CD14-positive monocyte (primary cell): Measurements from ENCODE around the gene MEIS2. TPM values are rescaled to one million over a fixed set of nuclear protein-coding genes. Genes with fewer than 3 reads are reported as not detected.

Experiments used
- DNase-seq, 3 donors: peaks; one replicate each; pipeline ENCODE4 v3.0.0-alpha.2; 2011 to 2022
- H2AFZ ChIP-seq: 2 replicates; pipeline ENCODE4 v1.6.0; 2012; ENCODE audit warnings: mild to moderate bottlenecking, low read depth, low read length, inconsistent platforms; ENCODE audit not compliant: insufficient read depth, poor library complexity, severe bottlenecking
- H3K27ac ChIP-seq, 2 donors: 1 replicate in 1 of 2; 2 replicates in 1 of 2; pipeline ENCODE4 v1.5.1; 2012 to 2013; ENCODE audit warnings: low read length in 2 of 2, control low read depth in 1 of 2, inconsistent platforms in 1 of 2, low read depth in 1 of 2, mild to moderate bottlenecking in 1 of 2
- H3K27me3 ChIP-seq, 2 donors: one replicate each; pipeline versions ENCODE4 v1.6.0 to v1.6.1; 2011 to 2013; ENCODE audit warnings: low read length in 2 of 2; ENCODE audit not compliant: control insufficient read depth in 2 of 2, insufficient read depth in 2 of 2
- H3K36me3 ChIP-seq, 2 donors: replicated peaks in 1 of 2; 1 replicate in 1 of 2; 2 replicates in 1 of 2; pipeline versions ENCODE4 v1.5.1 to v1.6.1; 2012 to 2013; ENCODE audit warnings: low read length in 2 of 2, control low read depth in 1 of 2, inconsistent platforms in 1 of 2, mild to moderate bottlenecking in 1 of 2; ENCODE audit not compliant: insufficient read depth in 2 of 2, control insufficient read depth in 1 of 2
- H3K4me1 ChIP-seq, 2 donors: 1 replicate in 1 of 2; 2 replicates in 1 of 2; pipeline versions ENCODE4 v1.5.1 to v1.6.1; 2012 to 2013; ENCODE audit warnings: low read length in 2 of 2, control low read depth in 1 of 2, inconsistent platforms in 1 of 2, mild to moderate bottlenecking in 1 of 2, moderate library complexity in 1 of 2; ENCODE audit not compliant: insufficient read depth in 2 of 2, control insufficient read depth in 1 of 2
- H3K4me2 ChIP-seq: replicated peaks from 2 replicates; pipeline ENCODE3; 2012; ENCODE audit warnings: low read length, moderate library complexity, mild to moderate bottlenecking; ENCODE audit not compliant: poor library complexity, severe bottlenecking; ENCODE audit errors: extremely low read depth
- H3K4me3 ChIP-seq, 3 experiments: fragments of 200-600 bp in 1 of 3; sonication (generic) in 1 of 3; replicated peaks in 1 of 3; 1 replicate in 2 of 3; 2 replicates in 1 of 3; pipeline ENCODE4 v1.5.1; 2011 to 2013; ENCODE audit warnings: low read length in 3 of 3, mild to moderate bottlenecking in 3 of 3, control low read depth in 2 of 3, low read depth in 2 of 3, inconsistent platforms in 1 of 3, moderate library complexity in 1 of 3
- H3K79me2 ChIP-seq: 2 replicates; pipeline ENCODE4 v1.6.0; 2012; ENCODE audit warnings: mild to moderate bottlenecking, control low read depth, inconsistent platforms, low read length, moderate library complexity; ENCODE audit not compliant: insufficient read depth
- H3K9ac ChIP-seq: 2 replicates; pipeline ENCODE4 v1.6.0; 2017; ENCODE audit warnings: low read length, mild to moderate bottlenecking; ENCODE audit not compliant: insufficient read depth, poor library complexity, severe bottlenecking
- H3K9me3 ChIP-seq, 2 donors: replicated peaks in 1 of 2; 1 replicate in 1 of 2; 2 replicates in 1 of 2; pipeline versions ENCODE4 v1.5.1 to v1.6.1; 2012 to 2013; ENCODE audit warnings: low read length in 2 of 2, control low read depth in 1 of 2; ENCODE audit not compliant: control insufficient read depth in 1 of 2, insufficient read depth in 1 of 2
- H4K20me1 ChIP-seq: 2 replicates; pipeline ENCODE4 v1.6.0; 2012; ENCODE audit warnings: mild to moderate bottlenecking, low read length, control low read depth, moderate library complexity; ENCODE audit not compliant: insufficient read depth
- H3K27ac Mint-ChIP-seq, 7 donors: one replicate each; pipeline ENCODE4 v1.8.0; 2020; ENCODE audit warnings: mild to moderate bottlenecking in 7 of 7, mixed read lengths in 7 of 7, moderate library complexity in 6 of 7, inconsistent platforms in 2 of 7
- H3K27me3 Mint-ChIP-seq, 3 donors: one replicate each; pipeline ENCODE4 v1.8.0; 2021 to 2022; ENCODE audit warnings: low read depth in 3 of 3, mild to moderate bottlenecking in 3 of 3, mixed read lengths in 3 of 3, moderate library complexity in 3 of 3, inconsistent platforms in 1 of 3
- H3K36me3 Mint-ChIP-seq, 2 donors: one replicate each; pipeline ENCODE4 v1.8.0; 2020; ENCODE audit warnings: mixed read lengths in 2 of 2, inconsistent platforms in 1 of 2, mild to moderate bottlenecking in 1 of 2
- H3K4me1 Mint-ChIP-seq: one replicate; pipeline ENCODE4 v1.8.0; 2020; ENCODE audit warnings: mild to moderate bottlenecking, mixed read lengths
- H3K4me3 Mint-ChIP-seq, 2 donors: one replicate each; pipeline ENCODE4 v1.8.0; 2020; ENCODE audit warnings: mild to moderate bottlenecking in 2 of 2, mixed read lengths in 2 of 2, moderate library complexity in 1 of 2
- H3K9me3 Mint-ChIP-seq, 7 donors: one replicate each; pipeline ENCODE4 v1.8.0; 2020 to 2022; ENCODE audit warnings: mixed read lengths in 7 of 7, mild to moderate bottlenecking in 6 of 7, moderate library complexity in 6 of 7, inconsistent platforms in 2 of 7
- CTCF ChIP-seq: fragments of 200-600 bp; IDR thresholded peaks from one replicate; pipeline ENCODE4 v1.8.0; 2022; ENCODE audit warnings: antibody characterized with exemption, mild to moderate bottlenecking
- WGBS: methylation state at CpG from one replicate; pipeline ENCODE4 v1.1.5; 2013; ENCODE audit warnings: missing lambda C conversion rate; ENCODE audit not compliant: insufficient coverage; 5-methylcytosine and 5-hydroxymethylcytosine counted together
- intact Hi-C, 2 donors: fragments of 100-400 bp; cut with micrococcal nuclease; formaldehyde crosslinking; loops; one replicate each; pipeline versions ENCODE4 v1.15.0 to v1.15.1; 2023
- polyA plus RNA-seq, 3 donors: library from polyadenylated mRNA; depleted of rRNA in 1 of 3; unstranded in 2 of 3; stranded (reverse) in 1 of 3; fragments of 300-500 nt in 2 of 3; fragments of >200 nt in 1 of 3; fragmentation: Illumina TruSeq in 2 of 3; gene quantifications; 1 replicate in 2 of 3; 2 replicates in 1 of 3; pipeline ENCODE4 v1.2.3, GENCODE V29; 2012 to 2021

MEIS2 gene
- polyA plus RNA-seq, 3 donors = not detected

DNA sequence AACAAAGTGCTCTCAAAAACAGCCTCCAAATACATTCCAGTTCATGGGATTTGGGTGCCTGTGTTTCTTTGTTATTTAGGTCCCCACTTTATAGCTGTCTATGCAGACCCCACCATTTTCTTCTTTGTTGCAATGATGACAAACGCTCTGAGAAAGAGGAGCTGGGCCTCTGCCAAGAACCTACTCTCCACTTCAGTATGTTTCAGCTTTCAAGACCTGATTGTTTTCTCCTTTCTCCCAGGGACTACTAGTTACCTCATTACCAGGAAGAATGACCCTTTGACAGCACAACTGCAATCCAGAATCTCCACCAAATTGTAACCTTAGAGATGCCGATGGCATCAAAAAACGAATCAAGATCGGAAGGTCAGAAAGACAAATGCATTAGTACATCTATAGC, 236.8 kb downstream of the MEIS2 start:
- Mint-ChIP-seq H3K4me3 (no peak overlapping the region), H3K36me3 (no peaks in the 10 kb centered on the region), H3K27me3 (peaks cover 1 to 8% (median 5%) of the 10 kb centered on the region in 3 donors), H3K4me1 (no peaks in the 10 kb centered on the region), H3K9me3 (peaks cover 0 to 3% (median 2%) of the 10 kb centered on the region in 7 donors), H3K27ac (no peak overlapping the region)
- H3K4me3 ChIP-seq = no peak overlapping the region
- no peak overlapping the region for H3K4me2 ChIP-seq
- DNase-seq = no peak
- no peak overlapping the region for H3K27ac ChIP-seq
- no peak overlapping the region for H2AFZ ChIP-seq
- no peaks in the 10 kb centered on the region for H3K27me3 ChIP-seq
- H3K9me3 ChIP-seq = peaks cover 0 to 3% of the 10 kb centered on the region in 2 donors
- TF ChIP-seq CTCF = no peak
- intact Hi-C loops = no loop called here
- H4K20me1 ChIP-seq = no peaks in the 10 kb centered on the region
- H3K4me1 ChIP-seq = no peaks in the 10 kb centered on the region
- WGBS = 88% methylated on average over 4 of the region's 4 CpGs
- H3K36me3 ChIP-seq = no peaks in the 10 kb centered on the region
- no peak overlapping the region for H3K9ac ChIP-seq
- H3K79me2 ChIP-seq = no peaks in the 10 kb centered on the region

GRCh38 chr15:36860792-36861191, 239.6 kb downstream of the MEIS2 start:
- Histone ChIP-seq H3K4me3 (no peak overlapping the region), H3K27me3 (no peaks in the 10 kb centered on the region), H3K4me2 (no peak overlapping the region), H3K27ac (no peak overlapping the region), H3K36me3 (no peaks in the 10 kb centered on the region), H2AFZ (no peak overlapping the region), H3K9ac (no peak overlapping the region), H4K20me1 (no peaks in the 10 kb centered on the region), H3K4me1 (no peaks in the 10 kb centered on the region), H3K9me3 (peaks cover 0 to 3% of the 10 kb centered on the region in 2 donors), H3K79me2 (no peaks in the 10 kb centered on the region)
- no peak for DNase-seq
- H3K27me3 Mint-ChIP-seq = peaks cover under 1 to 10% (median 5%) of the 10 kb centered on the region in 3 donors
- peaks cover 0 to 3% (median 2%) of the 10 kb centered on the region in 7 donors for H3K9me3 Mint-ChIP-seq
- H3K36me3 Mint-ChIP-seq = no peaks in the 10 kb centered on the region
- H3K4me1 Mint-ChIP-seq = no peaks in the 10 kb centered on the region
- no peak for TF ChIP-seq CTCF
- H3K27ac Mint-ChIP-seq = peak overlapping the region in 1 of 7 donors; percentile 22
- intact Hi-C loops = no loop called here
- no peak overlapping the region for H3K4me3 Mint-ChIP-seq
- 100% methylated on average over 1 of the region's 2 CpGs for whole genome bisulfite sequencing
